Measurements from ENCODE around the gene MAD1L1.

MAD1L1 gene

DNA sequence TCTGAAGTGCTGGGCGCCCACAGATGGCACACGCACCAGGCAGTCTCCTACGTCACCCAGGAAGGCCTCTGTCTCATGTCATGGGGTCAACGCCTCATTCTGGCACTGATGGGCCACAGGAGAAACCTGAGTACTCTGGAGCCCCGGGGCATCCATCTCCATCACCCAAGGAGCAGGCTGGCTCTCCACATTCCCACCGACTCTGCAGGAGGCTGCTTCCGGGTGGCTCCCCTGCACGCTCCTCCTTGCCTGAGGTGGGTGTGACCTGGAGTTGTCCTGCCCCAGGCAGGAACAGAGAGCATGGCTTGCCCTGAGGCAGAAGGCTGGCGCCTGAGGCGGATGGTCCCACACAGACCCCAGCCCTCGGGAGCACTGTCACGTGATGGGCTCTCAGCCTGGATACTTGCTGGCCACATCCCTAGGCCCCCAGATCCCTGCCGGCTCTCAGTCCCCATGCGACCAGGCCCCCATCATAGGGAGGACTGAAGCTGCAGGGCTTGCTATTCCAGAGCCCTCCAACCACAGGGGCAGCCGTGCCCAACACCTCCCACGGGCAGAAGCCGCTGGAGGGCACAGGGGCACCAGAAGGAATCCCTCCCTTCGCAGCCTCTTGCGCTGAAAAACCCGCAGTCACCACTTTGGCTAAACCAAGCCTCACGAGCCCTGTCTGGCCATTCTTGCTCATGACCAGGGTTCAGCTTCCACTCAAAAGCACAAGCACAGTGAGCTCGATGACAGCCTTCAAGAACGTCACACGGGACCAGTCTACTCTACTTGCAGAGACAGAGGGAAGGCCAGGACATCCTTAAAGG lies 80.7 kb downstream of the MAD1L1 start:
- DNase-seq = no peak

- DNase-seq = no peak
These were observed 81.5 kb downstream of the MAD1L1 start for GRCh38 chr7:2151237-2151636.

- DNase-seq = no peak
These were observed 82.3 kb downstream of the MAD1L1 start for GRCh38 chr7:2150445-2150815.

DNA sequence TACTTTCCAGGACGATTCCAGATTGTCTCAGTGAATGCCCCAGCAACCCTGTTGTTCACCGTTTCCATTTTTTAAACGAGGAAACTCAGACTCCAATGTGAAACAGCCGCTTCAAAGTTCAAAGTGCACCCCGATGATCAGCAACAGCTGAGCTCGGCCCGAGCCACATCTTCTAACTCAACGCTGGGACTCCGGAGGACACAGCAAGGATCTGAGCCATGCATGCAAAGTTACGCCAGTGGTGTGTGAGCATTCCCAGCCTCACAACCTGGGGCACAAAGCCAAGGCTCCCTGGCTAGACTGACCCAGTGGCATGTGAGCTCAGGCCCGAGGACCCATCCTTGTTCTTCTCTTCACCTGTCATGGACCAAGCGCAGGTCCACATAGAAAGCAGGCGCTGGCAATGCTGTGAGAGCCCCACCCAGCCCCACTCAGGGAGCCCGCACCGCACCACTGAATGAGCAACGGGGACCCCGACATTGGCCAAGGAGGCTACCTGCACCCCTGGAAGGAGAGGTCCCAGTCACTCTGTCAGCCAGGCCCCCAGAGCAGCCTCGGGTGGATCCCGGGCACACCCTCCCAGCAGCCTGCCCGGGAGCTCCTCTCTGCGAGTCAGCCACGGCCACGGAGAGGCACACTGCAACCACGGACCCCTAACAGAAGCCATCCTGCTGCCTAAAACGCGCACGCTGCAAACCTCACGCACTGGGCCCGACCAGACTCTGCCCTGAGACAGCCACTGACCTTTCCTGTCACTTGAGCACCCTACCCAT lies 82.9 kb downstream of the MAD1L1 start:
- DNase-seq = no peak

DNA sequence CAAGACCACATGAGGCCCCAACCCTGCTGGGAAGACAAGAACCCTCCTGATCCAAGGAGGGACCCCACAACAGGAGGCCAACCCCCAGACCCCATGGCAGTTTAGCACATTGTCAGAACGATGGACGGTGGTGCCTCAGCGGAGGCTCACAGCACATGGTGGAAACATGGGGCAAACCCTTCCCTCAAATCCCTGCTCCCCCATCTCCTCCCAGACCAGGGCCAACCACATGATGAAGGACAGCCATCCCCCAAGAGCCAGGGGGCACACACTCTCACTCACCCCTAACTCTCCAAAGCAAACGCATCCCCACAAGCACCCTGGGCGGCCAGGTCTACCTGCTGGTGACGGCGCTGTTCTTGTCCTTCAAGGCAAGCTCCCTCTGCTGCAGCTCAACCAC lies 83.9 kb downstream of the MAD1L1 start:
- DNase-seq = no peak

DNA sequence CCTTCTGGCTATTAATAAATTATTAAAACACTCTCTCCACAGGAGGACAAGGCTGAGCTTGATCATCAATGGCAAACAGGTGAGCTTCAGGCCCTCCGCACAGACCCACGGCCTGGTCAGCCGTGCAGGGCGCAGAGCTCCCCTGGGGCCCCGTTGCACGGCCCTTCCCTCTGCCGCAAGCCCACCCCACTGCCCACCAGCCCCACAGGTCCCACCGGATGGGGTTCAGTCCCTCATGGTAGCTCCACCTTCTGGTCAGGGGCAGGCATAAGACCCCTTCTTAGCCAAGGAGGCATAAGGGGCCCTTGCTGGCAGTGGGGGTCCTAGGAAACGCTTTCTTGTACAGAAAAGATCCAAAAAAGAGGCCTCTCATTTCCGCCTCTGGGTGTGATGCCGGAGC lies 84.6 kb downstream of the MAD1L1 start:
- DNase-seq = no peak

- no peak for DNase-seq
These were observed 85.9 kb downstream of the MAD1L1 start for GRCh38 chr7:2146676-2147472.

DNA sequence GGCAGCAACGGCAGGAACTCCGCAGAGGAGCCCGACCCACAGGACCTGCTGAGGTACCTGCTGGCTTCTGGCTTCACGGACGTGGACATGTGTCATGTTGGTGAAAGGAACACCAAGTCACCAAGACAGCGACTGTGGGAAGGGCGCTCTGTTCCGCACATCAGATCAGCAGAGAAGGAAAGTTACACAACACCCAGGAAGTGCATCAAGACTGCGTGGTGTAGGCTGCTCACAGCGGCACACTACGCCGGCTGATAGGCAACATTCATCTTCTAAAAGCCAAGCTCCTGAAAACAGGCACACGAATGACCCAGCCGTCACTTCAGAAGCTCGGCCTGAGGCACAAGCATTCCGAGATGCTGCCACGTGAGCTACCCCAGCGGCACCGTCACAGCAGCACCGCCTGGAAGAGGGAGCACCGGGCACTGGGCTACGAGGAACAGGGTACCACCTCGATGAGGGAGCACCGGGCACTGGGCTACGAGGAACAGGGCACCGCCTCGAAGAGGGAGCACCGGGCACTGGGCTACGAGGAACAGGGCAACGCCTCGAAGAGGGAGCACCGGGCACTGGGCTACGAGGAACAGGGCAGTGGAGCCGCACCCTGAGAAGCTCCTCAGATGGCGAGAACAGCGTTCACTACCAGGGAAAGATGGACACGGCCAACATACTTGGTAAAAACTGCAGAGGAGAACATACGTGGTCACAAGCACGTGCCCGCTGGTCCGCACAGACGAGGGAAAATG lies 86.7 kb downstream of the MAD1L1 start:
- DNase-seq = no peak

- DNase-seq = no peak
These were observed 87.8 kb downstream of the MAD1L1 start for GRCh38 chr7:2144926-2145325.

GRCh38 chr7:2143981-2144595 lies 88.7 kb downstream of the MAD1L1 start:
- no peak for DNase-seq

DNA sequence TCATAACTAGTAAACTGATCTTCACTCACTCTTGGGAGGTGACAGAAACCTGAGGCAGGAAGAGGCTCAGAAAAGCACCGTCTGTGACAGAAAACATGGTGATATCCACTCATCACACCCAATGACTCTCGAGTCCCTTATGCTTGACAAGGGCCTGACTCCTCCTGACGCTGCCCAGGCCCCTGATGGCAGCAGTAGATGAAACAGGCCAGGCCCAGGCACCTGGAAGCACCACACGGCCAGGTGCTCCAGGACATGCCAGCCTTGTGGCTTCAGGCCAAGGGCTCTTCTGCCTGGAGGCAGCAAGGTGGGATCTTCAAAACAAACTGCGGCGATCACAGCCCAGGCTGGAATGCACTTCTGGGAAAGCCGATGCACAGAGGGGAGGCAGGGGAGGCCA lies 89.3 kb downstream of the MAD1L1 start:
- DNase-seq = no peak

DNA sequence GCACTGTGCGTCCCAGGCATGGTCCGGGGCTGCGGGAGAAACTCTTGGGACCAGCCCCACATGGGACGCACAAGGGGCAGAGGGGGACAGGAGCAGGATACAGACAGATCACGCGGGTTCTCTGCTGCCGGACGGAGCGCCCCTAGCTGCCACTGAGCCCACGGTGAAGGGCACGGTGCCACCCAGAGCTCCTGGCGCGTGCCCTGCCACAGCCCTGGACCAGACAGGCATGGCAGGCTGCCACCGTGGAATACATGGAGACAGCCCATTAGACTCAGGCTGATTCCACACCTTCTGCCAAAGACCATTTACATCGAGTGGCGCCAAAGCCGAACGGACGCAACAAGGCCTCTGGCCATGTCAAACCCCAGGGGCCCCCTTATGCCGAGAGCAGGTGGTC lies 90.4 kb downstream of the MAD1L1 start:
- no peak for DNase-seq

DNA sequence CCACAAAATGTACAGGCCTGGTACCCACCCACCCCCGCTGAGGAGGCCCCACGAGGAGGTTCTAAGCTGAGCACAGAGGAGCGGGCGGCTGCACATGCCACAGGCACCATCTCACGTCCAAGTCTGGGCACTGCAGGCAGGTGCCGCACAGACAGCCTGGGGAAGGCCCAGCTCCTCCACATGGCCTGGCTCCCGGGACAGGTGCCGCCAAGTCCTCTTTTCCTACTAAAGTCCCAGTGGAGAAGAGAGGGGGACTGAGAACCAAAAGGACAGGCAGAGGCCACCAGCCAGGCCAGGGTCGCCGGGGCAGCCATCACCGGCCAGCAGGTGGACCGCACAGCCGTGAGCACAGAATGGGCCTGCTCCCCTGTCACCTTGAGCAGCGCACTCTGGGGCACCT lies 91.1 kb downstream of the MAD1L1 start:
- no peak for DNase-seq

- DNase-seq = no peak
These were observed 91.7 kb downstream of the MAD1L1 start for GRCh38 chr7:2141021-2141410.

DNA sequence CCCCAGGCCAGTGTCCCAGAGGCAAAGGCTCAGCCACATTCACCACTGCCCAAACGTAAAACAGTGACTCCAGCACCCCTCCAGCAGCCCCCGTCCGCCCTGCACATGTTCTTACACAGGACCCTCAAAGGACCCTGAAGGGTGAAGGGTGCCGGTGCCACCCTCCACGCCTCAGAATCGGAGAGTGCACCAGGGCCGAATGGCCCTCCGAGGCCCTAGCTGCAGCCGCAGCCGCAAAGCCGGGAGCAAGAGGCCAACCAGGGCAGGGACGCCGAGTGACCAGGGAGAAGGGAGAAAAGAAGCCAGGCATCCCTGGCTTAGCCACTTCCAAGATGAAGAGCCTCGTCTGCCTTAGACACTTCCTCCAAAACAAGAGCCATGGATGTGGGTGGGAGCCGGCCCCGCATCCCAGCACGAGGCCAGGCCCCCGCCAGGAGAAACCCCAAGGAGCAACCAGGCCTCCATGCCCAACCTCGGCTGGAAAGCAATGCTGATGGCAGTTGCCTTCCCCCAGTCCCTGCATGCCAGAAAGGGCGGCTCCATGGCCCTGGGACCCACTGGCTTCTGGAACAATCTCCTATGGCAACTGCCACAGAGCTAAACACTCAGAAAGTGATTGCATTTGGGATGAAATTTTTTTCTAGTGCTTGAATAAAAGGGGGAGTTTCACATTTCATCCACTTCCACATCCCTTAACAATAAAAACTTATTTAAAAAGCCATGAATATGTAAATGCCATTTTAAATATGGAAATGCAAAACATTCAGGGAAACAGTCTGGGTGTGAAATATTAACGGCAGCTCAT lies 92.3 kb downstream of the MAD1L1 start:
- no peak for DNase-seq

DNA sequence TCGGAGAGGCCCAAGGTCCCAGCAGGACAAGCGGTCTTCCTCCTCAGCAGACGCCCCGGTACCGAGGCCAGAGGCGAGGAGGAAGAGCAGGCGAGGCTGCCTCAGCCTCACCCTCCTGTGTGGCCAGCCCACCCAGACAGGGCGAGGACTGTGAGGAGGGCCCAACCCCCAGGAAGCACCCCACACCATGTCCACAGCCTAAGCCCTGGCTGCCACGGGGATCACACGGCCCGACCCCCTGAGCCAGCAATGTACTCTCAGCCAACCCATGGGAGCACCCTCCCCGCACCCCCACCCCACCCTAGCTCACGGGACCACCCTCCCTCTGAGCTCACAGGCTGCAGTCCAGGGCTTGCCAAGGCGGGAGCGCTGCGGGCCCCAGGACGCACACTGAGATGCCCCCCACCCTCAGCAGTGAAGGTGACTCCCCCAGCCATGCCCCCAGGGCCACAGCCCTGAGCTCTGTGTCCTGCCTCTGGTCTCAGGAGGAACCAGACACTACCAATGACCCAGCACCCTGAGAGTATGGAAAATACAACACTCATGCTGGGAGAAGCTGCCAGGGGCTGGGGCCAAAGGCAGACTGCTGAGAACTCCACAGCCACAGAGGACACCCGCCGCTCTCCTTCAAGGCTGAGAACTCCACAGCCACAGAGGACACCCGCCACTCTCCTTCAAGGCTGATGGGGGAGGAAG lies 93.6 kb downstream of the MAD1L1 start:
- DNase-seq = no peak

- no peak for DNase-seq
These were observed 94.5 kb downstream of the MAD1L1 start for GRCh38 chr7:2138146-2138765.

DNA sequence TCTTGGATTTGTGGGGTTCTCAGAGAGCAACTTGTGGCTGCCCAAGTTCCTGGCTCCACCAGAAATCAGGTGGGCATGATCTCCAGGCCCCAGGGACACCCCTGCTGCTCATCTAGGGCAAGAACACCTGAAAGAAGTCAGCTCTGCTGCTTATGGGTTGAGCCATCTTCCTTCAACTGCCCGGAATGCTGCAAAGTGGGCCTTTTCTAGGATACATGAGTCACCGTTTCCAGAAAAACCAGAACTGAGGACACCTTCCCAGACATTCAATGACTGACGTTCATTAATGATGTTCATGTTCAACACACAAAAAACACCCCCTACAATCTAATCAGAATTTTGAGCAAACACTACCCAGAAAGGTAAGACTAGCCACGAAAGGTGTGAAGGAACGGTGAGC lies 98.0 kb downstream of the MAD1L1 start:
- DNase-seq = no peak

GRCh38 chr7:2132243-2132642 lies 100.5 kb downstream of the MAD1L1 start:
- DNase-seq = no peak

GRCh38 chr7:2131800-2132199 lies 100.9 kb downstream of the MAD1L1 start:
- no peak for DNase-seq

Measured in NCI-H774 (cell line).